ENCODE results near the gene FOXP4.

- TF ChIP-seq CTCF (conservative IDR thresholded peaks at IDR 0.05; ENCODE audit: low read length) (no peak), EZH2phosphoT487 (IDR thresholded peaks at IDR 0.05; ENCODE audit: borderline replicate concordance, low read depth, low read length) (no peak)
These were observed 41.1 kb downstream of the FOXP4 start for GRCh38 chr6:41587131-41587879.

Measured in OCI-LY7 (cell line).